H1 (cell line): Measurements from ENCODE around the gene TIMM8A. TPM values are rescaled to one million over a fixed set of nuclear protein-coding genes. Genes with fewer than 3 reads are reported as not detected.

Experiments
- CTCF ChIA-PET: fragments of 300-600 bp; sonication (Branson Sonifier 250); formaldehyde crosslinking; loops from one replicate; lab custom pipeline; 2021; ENCODE audit not compliant: partially characterized antibody; lab: Charles Lee
- POLR2A ChIA-PET: fragments of 300-600 bp; sonication (Branson Sonifier 250); formaldehyde crosslinking; loops from one replicate; lab custom pipeline; 2021; ENCODE audit warnings: inconsistent platforms; ENCODE audit not compliant: partially characterized antibody; lab: Charles Lee
- DNase-seq, 2 experiments: peaks; one replicate each; pipeline versions ENCODE4 v3.0.0 to v3.0.0-alpha.2; 2010 to 2022; ENCODE audit warnings: low spot score in 2 of 2, low read depth in 1 of 2, mixed read lengths in 1 of 2
- FAIRE-seq: peaks from 2 replicates; lab custom pipeline; 2011; peaks lifted over from hg19 to GRCh38; lab: Jason Lieb, UNC
- H2AFZ ChIP-seq: 2 replicates; pipeline ENCODE4 v1.8.1; 2012; ENCODE audit warnings: low read length, inconsistent platforms
- H2AK5ac ChIP-seq: 2 replicates; pipeline ENCODE4 v1.6.1; 2013; ENCODE audit warnings: low read depth, low read length
- H2BK120ac ChIP-seq: replicated peaks from 2 replicates; pipeline ENCODE3; 2013; ENCODE audit warnings: low read depth, low read length, inconsistent platforms
- H2BK12ac ChIP-seq: 2 replicates; pipeline ENCODE4 v1.6.1; 2013; ENCODE audit warnings: low read depth, low read length
- H2BK15ac ChIP-seq: 2 replicates; pipeline ENCODE4 v1.6.1; 2013; ENCODE audit warnings: low read length
- H2BK20ac ChIP-seq: 2 replicates; pipeline ENCODE4 v1.6.1; 2013; ENCODE audit warnings: low read length
- H2BK5ac ChIP-seq: 2 replicates; pipeline ENCODE4 v1.6.1; 2013; ENCODE audit warnings: low read depth, low read length
- H3K14ac ChIP-seq: 2 replicates; pipeline ENCODE4 v1.6.1; 2013; ENCODE audit warnings: inconsistent platforms; ENCODE audit not compliant: insufficient read length
- H3K18ac ChIP-seq: 2 replicates; pipeline ENCODE4 v1.6.1; 2013; ENCODE audit warnings: low read length; ENCODE audit errors: extremely low read depth
- H3K23ac ChIP-seq: 2 replicates; pipeline ENCODE4 v1.6.1; 2013; ENCODE audit warnings: inconsistent platforms; ENCODE audit not compliant: insufficient read length
- H3K23me2 ChIP-seq: 2 replicates; pipeline ENCODE4 v1.6.1; 2013; ENCODE audit warnings: low read depth, low read length
- H3K27ac ChIP-seq: 2 replicates; pipeline ENCODE4 v1.6.1; 2011; ENCODE audit warnings: low read depth, low read length, inconsistent platforms
- H3K27me3 ChIP-seq, 4 experiments: replicated peaks in 1 of 4; 1 replicate in 1 of 4; 2 replicates in 3 of 4; pipeline versions ENCODE4 v1.6.1 to v1.8.1; 2011 to 2013; ENCODE audit warnings: low read length in 3 of 4, mild to moderate bottlenecking in 3 of 4, inconsistent platforms in 2 of 4, mixed read lengths in 2 of 4, moderate library complexity in 1 of 4; ENCODE audit not compliant: control insufficient read depth in 3 of 4, insufficient read depth in 3 of 4; ENCODE audit errors: extremely low read depth in 1 of 4
- H3K36me3 ChIP-seq, 4 experiments: 2 replicates each; pipeline versions ENCODE4 v1.6.1 to v1.8.1; 2011 to 2013; ENCODE audit warnings: mild to moderate bottlenecking in 4 of 4, low read length in 3 of 4, moderate library complexity in 2 of 4, control low read depth in 1 of 4, inconsistent platforms in 1 of 4; ENCODE audit not compliant: insufficient read depth in 4 of 4, control insufficient read depth in 2 of 4
- H3K4ac ChIP-seq: replicated peaks from 2 replicates; pipeline ENCODE3; 2013; ENCODE audit warnings: low read length, low read depth, mixed read lengths, inconsistent platforms; ENCODE audit not compliant: insufficient read length
- H3K4me1 ChIP-seq, 4 experiments: replicated peaks in 1 of 4; 1 replicate in 1 of 4; 2 replicates in 3 of 4; pipeline versions ENCODE4 v1.6.1 to v1.8.1; 2011 to 2013; ENCODE audit warnings: low read length in 3 of 4, inconsistent platforms in 2 of 4, mixed read lengths in 1 of 4; ENCODE audit not compliant: insufficient read depth in 4 of 4, control insufficient read depth in 3 of 4
- H3K4me2 ChIP-seq, 2 experiments: 2 replicates each; pipeline versions ENCODE4 v1.6.1 to v1.8.1; 2011 to 2013; ENCODE audit warnings: low read depth in 2 of 2, low read length in 2 of 2, control low read depth in 1 of 2, inconsistent platforms in 1 of 2, mild to moderate bottlenecking in 1 of 2; ENCODE audit not compliant: insufficient read depth in 1 of 2
- H3K4me3 ChIP-seq, 4 experiments: fragments of 200-600, 300-600 bp in 1 of 4; sonication (generic), shearing (Covaris generic), sonication (Bioruptor Twin) in 1 of 4; 2 replicates each; pipeline versions ENCODE4 v1.5.1 to v1.8.1; 2011 to 2016; ENCODE audit warnings: low read length in 4 of 4, low read depth in 3 of 4, control low read depth in 2 of 4, inconsistent platforms in 2 of 4, mild to moderate bottlenecking in 2 of 4, mixed read lengths in 1 of 4, moderate library complexity in 1 of 4; ENCODE audit not compliant: insufficient read depth in 2 of 4; ENCODE audit errors: extremely low read depth in 1 of 4
- H3K56ac ChIP-seq: replicated peaks from 2 replicates; pipeline ENCODE3; 2013; ENCODE audit warnings: low read depth, mild to moderate bottlenecking, mixed read lengths, low read length, inconsistent platforms; ENCODE audit not compliant: insufficient read length
- H3K79me1 ChIP-seq: 2 replicates; pipeline ENCODE4 v1.6.1; 2013; ENCODE audit warnings: low read depth, low read length, control low read depth
- H3K79me2 ChIP-seq, 2 experiments: 2 replicates each; pipeline versions ENCODE4 v1.6.1 to v1.8.1; 2012 to 2013; ENCODE audit warnings: low read length in 2 of 2, mild to moderate bottlenecking in 2 of 2, inconsistent platforms in 1 of 2; ENCODE audit not compliant: insufficient read depth in 2 of 2, control insufficient read depth in 1 of 2
- H3K9ac ChIP-seq, 4 experiments: replicated peaks in 1 of 4; 1 replicate in 1 of 4; 2 replicates in 3 of 4; pipeline versions ENCODE4 v1.6.1 to v1.8.1; 2011 to 2013; ENCODE audit warnings: low read depth in 3 of 4, low read length in 3 of 4, control low read depth in 2 of 4, mild to moderate bottlenecking in 2 of 4, moderate library complexity in 2 of 4, inconsistent platforms in 1 of 4; ENCODE audit errors: extremely low read depth in 1 of 4
- H3K9me3 ChIP-seq, 2 experiments: 2 replicates each; pipeline versions ENCODE4 v1.6.1 to v1.8.1; 2012 to 2013; ENCODE audit warnings: mild to moderate bottlenecking in 2 of 2, moderate library complexity in 2 of 2, control low read depth in 1 of 2, inconsistent platforms in 1 of 2, low read depth in 1 of 2, low read length in 1 of 2, mixed read lengths in 1 of 2; ENCODE audit not compliant: insufficient read depth in 2 of 2
- H4K20me1 ChIP-seq, 2 experiments: replicated peaks in 1 of 2; 2 replicates each; pipeline versions ENCODE3 to v1.8.1; 2011 to 2013; ENCODE audit warnings: inconsistent platforms in 2 of 2, low read length in 2 of 2, mild to moderate bottlenecking in 1 of 2; ENCODE audit not compliant: insufficient read depth in 2 of 2, control insufficient read depth in 1 of 2
- H4K5ac ChIP-seq: 2 replicates; pipeline ENCODE4 v1.6.1; 2013; ENCODE audit warnings: low read length, low read depth, mixed read lengths, inconsistent platforms; ENCODE audit not compliant: insufficient read length
- H4K8ac ChIP-seq: 2 replicates; pipeline ENCODE4 v1.8.0; 2013; ENCODE audit warnings: mild to moderate bottlenecking, moderate library complexity, low read length, inconsistent platforms; ENCODE audit not compliant: insufficient read depth; ENCODE audit errors: extremely low read depth
- H4K91ac ChIP-seq: replicated peaks from 2 replicates; pipeline ENCODE3; 2013; ENCODE audit warnings: low read length, mixed read lengths, inconsistent platforms; ENCODE audit not compliant: insufficient read length
- BRCA1 ChIP-seq: IDR thresholded peaks from 2 replicates; pipeline ENCODE4 v1.6.1; 2012; ENCODE audit warnings: low read depth, low read length, improper control_type of control experiment
- GTF2F1 ChIP-seq: IDR thresholded peaks from 2 replicates; pipeline ENCODE4 v1.6.1; 2012; ENCODE audit warnings: low read depth, low read length, improper control_type of control experiment, borderline replicate concordance
- WGBS, 2 experiments: shearing (Covaris generic) in 1 of 2; methylation state at CpG; one replicate each; pipeline versions ENCODE4 v1.1.6 to v1.1.7; 2013 to 2015; ENCODE audit warnings: low lambda C conversion rate in 2 of 2, mixed read lengths in 2 of 2, inconsistent platforms in 1 of 2, low coverage in 1 of 2, missing lambda C conversion rate in 1 of 2; ENCODE audit not compliant: insufficient replicate concordance in 2 of 2, insufficient coverage in 1 of 2, insufficient read length in 1 of 2; ENCODE audit errors: extremely low coverage in 1 of 2, missing lambda C conversion rate in 1 of 2; 5-methylcytosine and 5-hydroxymethylcytosine counted together
- polyA plus RNA-seq, 7 experiments: library from polyadenylated mRNA; depleted of rRNA in 3 of 7; stranded (reverse) in 5 of 7; unstranded in 2 of 7; fragments of >200 nt in 5 of 7; fragments of 200-250 nt in 2 of 7; gene quantifications; 1 replicate in 5 of 7; 2 replicates in 1 of 7; 4 replicates in 1 of 7; pipeline versions ENCODE4 v1.2.1 to v1.2.3, GENCODE V29; 2011 to 2013; ENCODE audit warnings: missing spikeins in 2 of 7, mixed read lengths in 2 of 7
- total RNA-seq: library from RNA; stranded (reverse); fragmentation: NEBNext Ultra II Directional; extraction: Animal tissue kit (Norgen Biotek cat#: 25700); gene quantifications from 2 replicates; pipeline ENCODE4 v1.2.1, GENCODE V29; 2021

Gene TIMM8A
- total and polyA plus RNA-seq, 2 of the 8 experiments (the other 6 are each of a cell fraction or from before 2014, with no cell fraction given) = 16.1 to 38.1 TPM

- DNase-seq = no peak
- Histone ChIP-seq H3K4ac (no peak overlapping the region), H3K4me3 (no peak overlapping the region), H3K27me3 (no peaks in the 10 kb centered on the region), H3K9me3 (no peaks in the 10 kb centered on the region), H3K36me3 (no peaks in the 10 kb centered on the region), H3K18ac (no peak overlapping the region), H4K20me1 (no peaks in the 10 kb centered on the region), H4K8ac (no peak overlapping the region), H3K23ac (no peak overlapping the region), H3K14ac (no peak overlapping the region), H2BK12ac (no peak overlapping the region), H3K56ac (no peak overlapping the region), H3K79me2 (no peaks in the 10 kb centered on the region), H3K27ac (no peak overlapping the region), H4K5ac (no peak overlapping the region), H2BK15ac (no peak overlapping the region), H2AFZ (no peak overlapping the region), H2BK5ac (no peak overlapping the region), H2BK120ac (no peak overlapping the region), H3K4me1 (no peaks in the 10 kb centered on the region), H2BK20ac (no peak overlapping the region), H3K79me1 (no peaks in the 10 kb centered on the region), H3K4me2 (no peak overlapping the region), H3K23me2 (no peaks in the 10 kb centered on the region), H2AK5ac (no peak overlapping the region), H4K91ac (no peak overlapping the region), H3K9ac (no peak overlapping the region)
- no peak for FAIRE-seq
- POLR2A ChIA-PET = interaction anchor here (0.8 kb wide), 3 partner anchors 18 to 25 kb away, joined by 3 to 4 read pairs (median 4); partner anchors contain the start of gene RPL36A
- TF ChIP-seq BRCA1 = no peak
- TF ChIP-seq GTF2F1 = no peak
- WGBS, 2 experiments = 87% methylated on average over 1 of the region's 1 CpG; no CpG with 5 or more reads in 1 of the 2 experiments
- CTCF ChIA-PET = no interaction called here
These were observed 16.8 kb upstream of the TIMM8A start for GRCh38 chrX:101365301-101365795.
